Activated T-cell treated with anti-CD3 and anti-CD28 coated beads for 1 hour (primary cell): ENCODE data around the gene MSANTD4.
"Not testable (repeated sequence)": the region's sequence is repeated elsewhere in the genome, so short reads cannot be mapped to it uniquely, and the experiment has no call there.

Experiments
- DNase-seq: peaks from one replicate; pipeline ENCODE4 v3.0.0-alpha.2; 2020; ENCODE audit warnings: low read depth

Gene MSANTD4

GRCh38 chr11:106014035-106014434 lies 8.0 kb downstream of the MSANTD4 start:
- no peak for DNase-seq

GRCh38 chr11:106012744-106013143 lies 9.3 kb downstream of the MSANTD4 start:
- DNase-seq, result no peak

- DNase-seq, result no peak
These were observed 10.6 kb downstream of the MSANTD4 start for GRCh38 chr11:106011481-106011880.

- DNase-seq, result not testable (repeated sequence)
These were observed 18.9 kb downstream of the MSANTD4 start for GRCh38 chr11:106003094-106003493.

GRCh38 chr11:106001304-106002012 lies 20.6 kb downstream of the MSANTD4 start:
- DNase-seq, result no peak

GRCh38 chr11:105991888-105992287 lies 30.2 kb downstream of the MSANTD4 start:
- no peak for DNase-seq

- DNase-seq, result no peak
These were observed 32.9 kb downstream of the MSANTD4 start for GRCh38 chr11:105989124-105989523.

GRCh38 chr11:105988197-105988596 lies 33.8 kb downstream of the MSANTD4 start:
- DNase-seq, result no peak

GRCh38 chr11:105986554-105986953 lies 35.5 kb downstream of the MSANTD4 start:
- no peak for DNase-seq

- no peak for DNase-seq
These were observed 41.9 kb downstream of the MSANTD4 start for GRCh38 chr11:105979997-105980703.

- no peak for DNase-seq
These were observed 46.9 kb downstream of the MSANTD4 start for GRCh38 chr11:105975128-105975527.

- no peak for DNase-seq
These were observed 52.3 kb downstream of the MSANTD4 start for GRCh38 chr11:105969756-105970155.

GRCh38 chr11:105968021-105968697 lies 53.9 kb downstream of the MSANTD4 start:
- no peak for DNase-seq

- no peak for DNase-seq
These were observed 61.5 kb downstream of the MSANTD4 start for GRCh38 chr11:105960252-105961245.
